NOMO-1 (cell line): ENCODE results near the gene TMEM270.

Experiments used
- DNase-seq, 2 experiments: peaks; one replicate each; lab custom pipeline; 2025; ENCODE audit not compliant: unreplicated experiment in 2 of 2; lab: John Stamatoyannopoulos, UW

The TMEM270 gene

DNA sequence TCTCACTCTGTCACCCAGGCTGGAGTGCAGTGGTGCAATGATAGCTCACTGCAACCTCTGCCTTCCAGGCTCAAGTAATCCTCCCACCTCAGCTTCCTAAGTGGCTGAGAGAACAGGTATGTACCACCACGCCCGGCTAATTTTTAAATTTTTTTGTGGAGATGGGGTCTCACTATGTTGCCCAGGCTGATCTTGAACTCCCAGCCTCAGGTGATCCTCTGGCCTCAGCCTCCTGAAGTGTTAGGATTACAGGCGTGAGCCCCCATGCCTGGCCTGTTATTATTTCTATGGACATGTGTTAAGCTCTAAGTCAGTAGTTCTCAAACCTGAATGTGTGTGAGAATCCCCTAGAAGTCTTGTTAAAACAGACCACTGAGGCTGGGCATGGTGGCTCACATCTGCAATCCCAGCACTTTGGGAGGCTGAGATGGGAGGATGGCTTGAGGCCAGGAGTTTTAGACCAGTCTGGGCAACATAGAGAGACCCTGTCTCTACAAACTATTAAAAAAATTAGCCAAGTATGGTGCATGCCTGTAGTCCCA, 24.5 kb downstream of the TMEM270 start:
- DNase-seq: no peak

DNA sequence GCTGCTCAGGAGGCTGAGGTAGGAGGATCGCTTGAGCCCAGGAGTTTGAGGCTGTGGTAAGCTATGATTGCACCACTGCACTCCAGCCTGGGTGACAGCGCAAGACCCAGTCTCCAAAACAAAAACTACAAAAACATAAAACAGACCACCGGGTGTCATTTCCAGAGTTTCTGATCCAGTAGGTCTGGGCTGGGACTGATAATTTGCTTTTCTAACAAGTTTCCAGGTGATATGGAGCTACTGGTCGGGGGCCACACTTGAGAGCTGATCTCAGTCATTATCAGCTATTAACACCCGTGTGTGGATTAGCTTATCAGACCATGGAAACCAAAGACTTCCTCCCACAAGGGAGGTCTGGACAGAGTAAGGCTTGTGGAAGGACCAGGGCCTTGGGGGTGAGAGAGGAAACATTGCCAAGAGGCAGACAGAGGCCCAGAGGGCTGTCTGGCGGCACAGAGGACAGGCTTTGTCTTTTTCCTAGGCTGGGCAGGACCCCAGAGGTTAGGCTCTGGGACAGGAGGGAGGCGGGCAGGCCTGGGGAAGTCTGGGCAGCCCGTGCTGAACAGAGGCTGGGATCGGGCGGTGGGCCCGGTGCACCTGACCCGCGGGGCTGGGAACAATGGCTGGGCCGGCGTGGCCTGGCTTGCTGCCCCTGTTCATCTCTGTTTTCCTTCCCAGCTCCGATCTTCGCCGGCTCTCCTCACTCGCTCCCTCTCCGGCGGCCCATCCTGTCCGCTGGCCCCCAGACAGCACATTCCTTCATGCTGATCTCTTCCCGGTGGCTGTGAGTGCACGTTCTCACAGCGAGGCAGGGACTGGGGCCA, 25.2 kb downstream of the TMEM270 start:
- no peak for DNase-seq

DNA sequence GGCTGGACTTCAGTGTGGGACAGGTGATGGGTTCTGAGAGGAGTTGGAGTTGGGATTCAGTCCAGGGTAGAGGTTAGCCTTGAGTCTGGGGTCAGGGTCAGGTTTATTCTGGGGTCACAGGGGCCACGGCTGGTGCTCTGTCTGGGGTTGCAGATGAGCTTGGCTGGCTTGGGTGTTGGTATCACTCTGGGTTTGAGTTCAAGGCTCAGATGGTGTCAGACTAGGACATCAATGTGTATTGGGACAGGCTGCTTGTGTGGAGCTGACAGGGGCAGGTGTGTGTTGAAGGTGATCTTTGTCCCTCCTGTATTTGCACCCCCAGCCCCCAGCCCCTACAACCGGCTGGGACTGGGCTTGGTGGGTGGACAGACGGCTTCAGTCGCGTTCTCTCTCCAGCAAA, 26.8 kb downstream of the TMEM270 start:
- no peak for DNase-seq

DNA sequence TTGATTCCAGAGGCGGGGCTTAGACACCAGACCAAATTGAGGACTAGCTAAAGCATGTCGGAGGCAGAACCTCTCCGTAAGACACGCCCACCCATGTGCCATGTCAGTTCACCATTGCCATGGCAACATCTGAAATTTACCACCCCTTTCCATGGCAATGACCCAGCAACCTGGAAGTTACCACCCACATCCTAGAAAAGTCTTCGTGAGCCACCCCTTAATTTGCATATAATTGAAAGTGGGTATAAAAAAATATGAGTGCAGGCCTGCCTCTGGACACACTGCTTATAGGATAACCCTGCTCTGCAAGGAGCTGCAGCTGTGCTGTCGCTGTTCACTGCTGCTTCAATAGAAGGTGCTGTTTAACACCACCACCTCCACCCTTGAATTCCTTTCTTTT, 28.0 kb downstream of the TMEM270 start:
- no peak for DNase-seq

DNA sequence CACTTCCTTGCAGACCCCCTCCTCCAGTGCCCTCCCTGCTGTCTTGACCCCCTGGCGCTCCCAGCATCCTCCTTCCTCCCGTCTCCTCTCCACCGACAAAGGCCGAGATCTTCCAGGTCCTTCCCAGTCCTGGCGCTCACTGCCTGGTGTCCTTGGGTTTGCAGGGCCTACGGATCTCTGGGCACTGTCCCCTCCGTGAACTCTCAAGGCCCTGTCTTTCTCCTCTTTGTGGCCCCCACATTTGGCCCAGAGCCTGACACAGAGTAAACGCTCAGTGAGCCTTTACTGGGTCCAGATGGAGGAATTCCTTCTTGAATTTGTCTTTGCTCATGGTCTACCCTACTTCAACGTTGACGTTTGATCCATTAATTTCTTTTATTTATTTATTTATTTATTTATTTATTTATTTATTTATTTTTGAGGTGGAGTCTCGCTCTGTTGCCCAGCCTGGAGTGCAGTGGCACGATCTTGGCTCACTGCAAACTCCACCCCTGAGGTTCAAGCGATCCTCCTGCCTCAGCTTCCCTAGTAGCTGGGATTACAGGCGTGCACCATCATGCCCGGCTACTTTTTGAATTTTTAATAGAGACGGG, 29.7 kb downstream of the TMEM270 start:
- no peak for DNase-seq

DNA sequence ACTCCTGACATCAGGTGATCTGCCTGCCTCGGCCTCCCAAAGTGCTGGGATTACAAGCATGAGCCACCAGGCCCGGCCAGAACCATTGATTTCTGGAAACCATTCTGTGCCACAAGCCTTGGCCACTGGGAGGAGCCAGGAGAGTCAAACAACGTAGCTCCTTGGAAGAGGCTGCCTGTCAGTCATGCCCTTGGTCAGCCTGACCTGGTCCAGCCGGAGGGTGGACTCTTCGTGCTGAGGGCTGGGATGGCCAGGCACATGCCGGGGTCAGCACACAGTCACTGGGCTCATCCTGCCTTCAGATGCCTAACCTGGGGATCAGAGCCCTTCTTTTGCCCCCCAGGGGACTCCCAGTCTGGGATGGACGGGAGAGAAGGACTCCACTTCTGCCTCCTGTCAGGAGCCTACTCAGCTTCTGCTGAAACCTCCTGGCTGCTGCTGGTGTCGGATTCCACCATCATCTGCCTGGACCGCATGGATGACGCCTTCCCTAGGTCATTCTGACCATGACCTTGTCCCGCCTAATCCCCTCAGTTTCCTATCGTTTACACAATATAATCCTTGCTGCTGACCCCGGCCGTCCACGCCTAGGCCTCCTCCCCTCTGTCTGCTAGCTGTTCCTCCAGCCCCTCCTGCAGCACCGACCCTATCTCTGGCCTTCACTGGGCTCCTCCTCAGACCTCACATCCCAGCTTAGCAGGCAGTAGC, 30.4 kb downstream of the TMEM270 start:
- no peak for DNase-seq

DNA sequence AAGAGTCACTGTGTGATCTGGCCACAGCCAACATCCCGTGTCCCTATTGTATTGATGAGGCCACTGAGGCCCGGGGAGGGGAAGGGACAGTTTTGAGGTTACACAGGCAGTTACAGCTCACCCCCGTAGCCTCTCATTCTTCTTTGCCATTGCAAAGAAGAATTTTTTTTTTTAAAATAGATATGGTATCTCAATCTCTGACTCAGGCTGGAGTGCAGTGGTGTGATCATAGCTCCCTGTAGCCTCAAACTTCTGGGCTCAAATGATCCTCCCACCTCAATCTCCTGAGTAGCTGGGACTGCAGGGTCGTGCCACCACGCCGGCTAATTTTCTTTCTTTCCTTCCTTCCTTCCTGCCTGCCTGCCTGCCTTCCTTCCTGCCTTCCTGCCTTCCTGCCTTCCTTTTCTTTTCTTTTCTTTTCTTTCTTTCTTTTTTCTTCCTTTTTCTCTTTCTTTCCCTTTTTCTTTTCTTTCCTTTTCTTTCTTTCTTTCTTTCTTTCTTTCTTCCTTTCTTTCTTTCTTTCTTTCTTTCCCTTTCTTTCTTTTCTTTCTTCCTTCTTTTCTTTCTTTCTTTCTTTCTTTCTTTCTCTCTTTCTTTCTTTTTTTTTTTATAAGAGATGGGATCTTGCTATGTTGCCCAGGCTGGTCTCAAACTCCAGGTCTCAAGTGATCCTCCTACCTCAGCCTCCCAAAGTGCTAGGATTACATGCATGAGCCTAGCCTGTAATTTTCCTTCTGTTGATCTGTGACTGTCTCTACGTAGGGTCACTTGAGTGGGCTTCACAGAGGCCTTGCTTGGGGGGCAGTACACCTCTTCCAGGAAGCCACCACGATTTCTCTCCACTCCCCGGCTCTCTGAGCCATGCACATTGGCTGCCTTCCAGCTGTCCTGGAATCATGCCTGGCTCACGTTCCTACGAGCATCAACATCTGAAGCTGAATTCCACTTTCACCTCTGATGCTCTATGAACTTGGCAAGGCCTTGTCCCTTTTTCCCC, 31.3 kb downstream of the TMEM270 start:
- no peak for DNase-seq

DNA sequence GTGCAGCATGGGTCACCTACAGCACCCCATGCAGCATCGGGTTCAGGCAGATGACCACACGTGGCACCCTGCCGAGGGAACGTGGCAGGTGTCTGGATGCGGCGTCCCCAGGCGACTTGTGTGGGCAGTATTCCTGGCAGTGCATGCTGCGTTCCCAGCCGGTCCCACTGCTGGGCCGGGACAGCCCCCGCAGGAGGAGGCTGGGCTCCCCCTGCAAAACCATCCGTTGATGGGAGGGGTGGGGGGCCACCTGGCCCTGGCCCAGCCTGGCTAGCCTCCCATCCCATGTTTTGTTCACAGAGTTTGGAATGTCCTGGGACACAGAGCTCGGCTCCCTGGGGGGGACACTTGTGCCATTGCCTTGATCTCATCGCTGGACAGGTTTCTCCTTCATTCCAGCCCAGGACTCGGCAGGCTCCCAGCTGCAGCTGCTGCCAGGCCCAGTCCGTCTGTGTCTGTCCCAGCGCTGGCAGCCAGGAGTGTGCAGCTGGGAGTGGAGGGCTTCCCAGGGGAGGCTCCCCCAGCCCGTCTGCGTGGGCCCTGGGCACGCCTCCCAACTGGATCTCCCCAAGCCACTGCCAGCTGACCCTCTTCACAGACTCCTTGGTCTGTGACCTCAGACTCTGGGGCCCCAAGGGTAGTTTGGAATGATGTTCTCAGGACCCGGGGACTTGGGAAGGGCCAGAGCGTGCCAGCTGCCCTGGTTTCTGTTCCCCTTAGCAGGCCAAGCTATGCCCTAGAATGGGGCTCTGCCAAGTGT, 32.6 kb downstream of the TMEM270 start:
- no peak for DNase-seq

DNA sequence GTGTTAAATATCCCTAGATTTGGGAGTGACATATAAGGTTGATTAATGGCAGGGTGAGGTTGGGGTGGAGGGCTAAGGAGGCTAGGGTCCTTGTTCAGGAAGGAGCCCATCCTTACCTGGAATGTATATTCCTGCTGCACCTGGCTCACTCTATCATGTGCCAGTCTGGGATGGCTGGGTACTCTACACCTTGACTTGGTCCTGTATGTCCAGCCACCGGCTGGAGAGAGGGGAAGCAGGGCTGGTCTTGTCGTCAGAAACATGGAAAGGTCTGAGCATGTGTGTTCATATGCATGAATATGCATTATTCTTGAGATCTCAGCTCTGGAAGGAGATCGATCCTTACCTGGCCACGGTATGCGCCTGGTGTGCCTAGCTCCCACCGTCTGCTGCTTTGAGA, 33.2 kb downstream of the TMEM270 start:
- DNase-seq: no peak

DNA sequence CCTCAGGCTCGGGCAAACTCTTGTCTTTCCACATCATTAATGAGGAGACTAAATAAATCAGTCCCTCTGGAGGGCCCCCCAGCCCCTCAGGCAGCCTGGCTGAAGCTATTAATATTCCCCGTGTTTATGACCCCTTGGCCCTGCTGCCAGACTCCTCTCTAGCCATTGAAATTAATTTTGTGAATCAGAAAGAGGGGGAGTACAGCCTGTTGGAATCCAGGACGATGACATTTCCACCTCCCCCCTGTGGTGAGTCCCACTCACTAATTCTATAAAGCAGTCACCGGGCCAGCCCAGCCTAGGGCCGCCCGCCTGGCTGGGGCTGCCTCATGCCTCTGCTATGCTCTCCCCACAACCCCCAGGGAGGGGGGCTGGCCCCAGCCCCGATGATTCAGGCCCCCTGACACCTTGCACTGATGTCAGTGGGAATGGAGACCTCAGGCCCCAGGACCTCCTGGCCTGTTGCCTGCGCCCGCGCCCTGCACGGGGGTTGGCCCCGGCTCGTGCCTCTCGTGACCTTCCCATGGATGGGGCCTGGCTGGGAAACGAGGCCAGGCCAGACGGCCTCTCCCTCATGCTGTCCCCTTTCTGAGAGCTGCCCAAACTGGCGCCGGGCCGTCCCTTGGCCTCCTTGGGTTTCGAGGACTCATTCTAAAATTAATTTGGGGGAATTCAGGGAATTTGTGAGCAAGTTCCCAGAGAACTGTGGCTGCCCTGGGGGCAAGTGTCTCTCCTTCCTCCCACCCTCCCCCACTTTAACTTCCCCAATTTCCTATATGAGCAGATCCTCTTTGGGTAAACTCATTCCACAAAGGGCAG, 34.0 kb downstream of the TMEM270 start:
- DNase-seq: no peak

DNA sequence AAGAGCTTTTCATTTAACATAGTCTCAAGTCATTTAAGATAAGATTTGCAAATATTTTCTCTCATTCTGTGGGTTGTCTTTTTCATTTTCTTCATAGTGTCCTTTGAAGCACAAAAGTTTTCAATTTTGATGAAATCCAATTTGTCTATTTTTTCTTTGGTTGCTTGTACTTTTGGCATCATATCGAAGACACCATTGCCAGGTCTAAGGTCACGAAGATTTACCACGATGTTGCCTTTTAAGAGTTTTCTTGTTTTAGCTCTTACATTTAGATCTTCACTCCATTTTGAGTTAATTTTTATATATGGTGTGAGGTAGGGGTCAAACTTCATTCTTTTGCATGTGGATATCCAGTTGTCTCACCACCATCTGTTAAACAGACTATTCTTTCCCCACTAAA, 34.7 kb downstream of the TMEM270 start:
- DNase-seq: no peak

DNA sequence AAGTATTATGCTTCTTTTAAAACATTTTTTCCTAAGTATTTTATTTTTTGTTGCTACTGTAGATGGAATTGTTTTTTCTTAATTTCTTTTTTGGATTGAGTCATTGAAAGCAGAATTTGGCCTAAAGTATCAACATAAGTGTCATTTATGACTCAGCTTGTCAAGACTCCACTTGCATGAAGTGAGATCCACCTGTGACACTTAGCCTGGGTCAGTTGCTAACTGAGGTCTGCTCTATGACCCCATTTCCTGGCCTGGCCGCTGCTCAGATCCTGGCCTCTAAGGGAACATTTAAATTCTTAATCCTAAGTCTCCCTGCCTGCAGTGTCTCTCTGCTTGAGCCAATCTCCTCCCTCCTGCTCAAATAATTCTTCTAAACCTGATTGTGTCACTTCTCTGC, 35.5 kb downstream of the TMEM270 start:
- DNase-seq: no peak

DNA sequence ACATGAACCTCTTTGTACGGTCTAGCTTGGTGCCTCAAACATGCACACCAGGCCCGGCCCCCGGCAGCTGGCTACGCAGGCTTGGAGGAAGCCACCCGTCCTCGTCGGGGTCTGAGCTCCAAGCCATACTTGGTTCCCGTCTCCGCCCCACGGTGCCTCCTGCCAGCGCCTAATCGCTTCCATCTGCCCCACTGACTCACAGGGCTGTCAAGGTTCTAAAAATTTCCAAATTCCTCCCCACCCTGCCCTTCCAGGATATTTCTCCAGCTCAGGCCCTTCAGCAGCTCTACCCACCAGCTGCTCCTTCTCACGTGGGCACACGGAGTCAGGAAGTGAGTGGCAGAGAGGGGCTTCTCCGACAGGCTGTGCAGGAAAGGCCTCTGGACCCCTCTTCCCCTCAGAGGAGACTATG, 38.8 kb downstream of the TMEM270 start:
- DNase-seq: no peak

DNA sequence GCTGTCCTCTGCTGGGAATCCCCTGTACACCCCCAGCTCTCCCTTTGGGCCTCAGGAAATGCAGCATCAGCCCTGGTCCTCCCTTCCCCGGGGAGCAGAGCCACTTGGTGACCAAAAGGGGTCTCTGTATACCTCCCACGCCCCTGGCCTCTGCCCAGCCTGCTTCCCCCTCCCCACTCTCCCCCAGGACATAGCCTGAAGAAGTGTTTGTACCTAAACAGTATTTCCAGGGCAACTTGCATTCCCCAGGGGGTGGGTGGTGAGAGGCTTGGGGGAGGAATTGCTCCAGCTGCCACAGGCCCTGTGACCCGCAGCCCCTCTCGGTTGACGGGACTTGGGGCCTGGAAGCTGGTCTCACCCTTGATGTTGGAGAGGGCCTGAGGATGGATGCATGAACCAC, 39.3 kb downstream of the TMEM270 start:
- DNase-seq: no peak

DNA sequence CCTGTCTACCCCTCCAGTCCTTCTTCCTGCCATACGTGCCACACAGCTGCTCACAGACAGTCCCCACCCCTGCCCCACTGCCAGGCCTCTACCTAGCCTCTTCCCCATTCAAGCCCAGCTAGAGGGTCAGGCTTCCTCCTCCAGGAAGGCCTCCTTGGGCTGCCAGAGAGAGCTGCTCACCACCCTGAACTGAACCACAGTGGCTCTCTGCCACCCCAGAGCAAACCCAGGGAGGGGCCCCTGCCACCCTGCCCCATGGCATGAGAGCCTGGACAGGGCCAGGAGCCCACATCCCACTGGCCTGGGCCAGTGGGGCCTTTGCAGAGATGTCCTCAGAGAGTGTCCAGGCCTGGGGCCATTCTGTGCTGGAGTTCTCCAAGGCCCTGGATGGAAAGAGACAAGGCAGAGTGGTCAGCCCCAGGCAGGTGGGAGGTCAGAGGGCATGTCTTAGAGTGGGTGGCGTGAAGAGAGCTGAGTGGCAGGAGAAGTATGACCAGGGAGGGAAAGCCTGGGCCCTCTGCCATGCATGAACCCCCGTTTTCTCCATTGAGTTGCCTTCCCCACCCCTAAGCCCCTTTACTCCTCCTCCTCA, 40.4 kb downstream of the TMEM270 start:
- no peak for DNase-seq

DNA sequence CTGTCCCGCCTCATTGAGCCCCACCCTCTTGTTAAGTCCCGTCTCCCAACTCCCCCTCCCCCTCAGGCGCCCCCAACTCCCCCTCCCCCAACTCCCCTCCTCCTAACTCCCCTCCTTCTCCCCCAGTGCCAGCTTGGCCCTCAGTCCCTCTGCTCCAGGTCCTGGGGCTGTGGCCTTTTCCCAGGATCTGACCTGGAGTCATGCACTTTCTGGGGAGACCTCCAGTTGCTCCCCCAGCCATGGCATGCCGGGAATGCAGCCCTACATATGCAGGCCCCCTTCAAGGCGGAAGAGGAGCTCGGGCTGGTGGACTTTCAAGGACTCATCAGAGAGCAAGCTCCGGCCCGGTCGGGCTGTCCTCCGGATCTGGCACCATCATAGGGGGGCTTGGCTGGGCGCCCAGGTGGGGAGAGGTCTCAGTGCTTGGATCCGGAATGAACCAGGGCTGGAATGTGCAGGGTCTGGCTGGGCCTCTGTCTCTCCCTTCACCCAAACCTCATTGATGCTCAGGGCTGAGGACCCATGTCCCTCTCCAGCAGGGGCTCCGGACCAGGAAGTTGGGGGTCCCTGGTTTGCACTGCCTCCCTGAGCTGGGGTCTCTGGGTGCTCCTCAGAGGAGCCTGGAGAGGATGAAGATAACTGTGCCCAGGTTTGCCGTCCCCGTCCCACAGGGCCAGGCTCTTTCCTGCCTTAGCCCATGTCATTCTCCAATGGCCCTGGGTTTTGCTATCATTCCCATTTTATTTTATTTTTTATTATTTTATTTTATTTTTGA, 41.1 kb downstream of the TMEM270 start:
- DNase-seq: no peak

DNA sequence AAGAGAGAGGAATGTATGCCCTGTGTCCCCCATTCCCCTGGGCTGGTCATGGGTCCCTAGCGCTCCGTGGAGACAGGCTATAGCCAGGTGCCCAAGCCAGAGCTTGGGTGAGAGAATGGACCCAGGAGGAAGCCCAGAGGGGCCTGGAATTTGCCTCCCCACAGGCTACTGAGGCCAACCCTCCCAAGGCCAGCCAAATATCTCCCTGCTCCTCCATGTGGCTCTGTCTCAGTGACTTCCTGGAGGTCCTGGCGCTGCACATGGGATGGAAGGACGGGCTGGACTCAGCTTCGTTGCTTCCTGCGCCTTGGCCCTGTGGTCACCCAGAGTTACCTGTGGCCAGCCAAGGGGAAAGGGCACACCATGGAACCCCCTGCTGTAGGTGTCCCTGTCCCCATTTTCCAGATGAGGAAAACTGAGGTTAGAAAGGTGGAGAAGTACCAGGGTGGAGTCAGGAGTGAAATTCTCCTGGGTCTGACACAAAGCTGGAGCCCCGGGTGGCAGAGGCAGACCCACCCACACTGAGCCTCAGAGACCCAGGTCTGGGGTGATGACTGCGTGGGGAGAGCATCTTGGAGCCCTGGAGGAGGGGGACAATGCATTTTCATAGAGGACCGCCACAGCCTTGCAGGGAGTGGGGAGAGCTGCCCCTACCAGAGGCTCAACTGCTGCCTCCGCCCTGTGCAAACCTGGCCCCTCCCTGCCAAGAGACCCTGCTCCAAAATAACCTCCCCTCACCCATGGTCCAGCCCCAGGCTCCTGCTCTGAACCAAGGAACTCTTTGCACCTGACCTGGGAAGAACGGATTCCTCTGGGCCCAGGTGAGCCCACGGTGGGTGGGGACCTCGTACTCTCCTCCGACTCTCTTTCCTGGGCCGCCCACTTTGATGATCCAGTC, 42.6 kb downstream of the TMEM270 start:
- DNase-seq: no peak
